ENCODE data around the gene EPHB1. TPM values are rescaled to one million over a fixed set of nuclear protein-coding genes. Genes with fewer than 3 reads are reported as not detected.

The EPHB1 gene
- total RNA-seq, 2 donors from 2014 or later: 0.68 to 0.71 TPM

GRCh38 chr3:134908271-134908670 is 113.2 kb downstream of the EPHB1 start:
- H3K36me3 ChIP-seq: no peaks in the 10 kb centered on the region
- ATAC-seq (ENCODE audit: insufficient number of reproducible peaks, low FRiP score, low read depth) (no peak), DNase-seq (ENCODE audit: low spot score) (no peak)
- no peak for TF ChIP-seq CTCF (IDR thresholded peaks at IDR 0.05)
- H3K4me1 ChIP-seq (ENCODE audit: control insufficient read depth in 1 of 2, low read depth in 2 of 2): no peaks in the 10 kb centered on the region
- no peak overlapping the region for H3K27ac ChIP-seq
- H3K27me3 ChIP-seq (replicated peaks; ENCODE audit: insufficient read depth): no peaks in the 10 kb centered on the region
- no peaks in the 10 kb centered on the region for H3K9me3 ChIP-seq
- H3K4me3 ChIP-seq: no peak overlapping the region

GRCh38 chr3:134910026-134910425 is 115.0 kb downstream of the EPHB1 start:
- Histone ChIP-seq H3K27me3 (replicated peaks; ENCODE audit: insufficient read depth) (no peaks in the 10 kb centered on the region), H3K36me3 (no peaks in the 10 kb centered on the region), H3K9me3 (no peaks in the 10 kb centered on the region), H3K4me3 (no peak overlapping the region), H3K4me1 (ENCODE audit: control insufficient read depth in 1 of 2, low read depth in 2 of 2) (no peaks in the 10 kb centered on the region), H3K27ac (no peak overlapping the region)
- TF ChIP-seq CTCF (IDR thresholded peaks at IDR 0.05): no peak
- DNase-seq (ENCODE audit: low spot score): no peak
- ATAC-seq (ENCODE audit: insufficient number of reproducible peaks, low FRiP score, low read depth): no peak

DNA sequence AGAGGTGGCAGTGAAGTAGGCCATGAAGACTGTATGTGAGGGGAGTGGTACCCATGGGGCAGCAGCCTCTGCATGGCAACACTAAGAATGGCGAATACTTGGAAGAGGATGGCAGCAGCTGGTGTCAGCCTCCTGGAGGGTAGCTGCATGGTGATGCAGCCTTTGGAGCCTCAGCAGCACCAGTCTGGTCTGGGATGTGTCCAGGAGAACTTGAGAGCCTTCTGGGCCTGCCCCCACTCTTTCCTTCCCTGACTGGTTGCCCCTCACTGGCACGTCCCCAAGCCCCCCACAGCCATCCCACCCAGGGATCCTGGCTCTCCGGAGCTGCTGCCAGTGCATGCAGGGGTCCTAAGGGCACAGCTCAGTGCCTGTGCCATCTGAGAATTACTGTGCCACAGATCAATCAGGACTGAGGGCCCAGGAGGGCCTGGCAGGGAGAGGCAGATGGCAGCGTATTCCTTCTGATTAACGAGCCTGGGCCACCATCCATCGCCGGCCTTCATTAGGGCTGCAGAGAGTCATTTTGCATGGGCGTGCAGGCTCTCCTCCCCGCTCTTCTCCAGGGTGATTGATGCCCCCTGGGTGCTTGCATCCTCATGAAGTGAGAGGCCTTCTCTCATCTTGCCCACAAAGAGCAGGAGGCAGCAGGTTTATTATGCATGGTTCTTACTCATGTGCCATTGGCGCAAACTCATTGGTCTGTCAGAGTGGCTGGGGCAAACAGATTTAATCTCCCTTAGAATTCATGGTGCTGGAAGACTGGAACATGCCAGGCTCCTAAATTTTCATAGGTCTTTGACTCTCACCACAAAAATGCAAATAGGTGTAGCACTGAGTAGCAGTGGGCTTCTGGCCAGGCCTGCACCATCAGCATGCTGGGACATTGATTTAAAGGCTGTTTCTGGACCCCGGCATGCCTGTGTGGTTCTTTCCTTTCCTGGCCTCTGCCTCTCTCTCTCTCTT is 116.8 kb downstream of the EPHB1 start:
- Histone ChIP-seq H3K4me1 (ENCODE audit: control insufficient read depth in 1 of 2, low read depth in 2 of 2) (no peaks in the 10 kb centered on the region), H3K27ac (no peak overlapping the region), H3K36me3 (no peaks in the 10 kb centered on the region), H3K9me3 (no peaks in the 10 kb centered on the region), H3K4me3 (no peak overlapping the region), H3K27me3 (replicated peaks; ENCODE audit: insufficient read depth) (no peaks in the 10 kb centered on the region)
- ATAC-seq (ENCODE audit: insufficient number of reproducible peaks, low FRiP score, low read depth) (no peak), DNase-seq (ENCODE audit: low spot score) (no peak)
- TF ChIP-seq CTCF (IDR thresholded peaks at IDR 0.05): no peak

GRCh38 chr3:134916276-134916961 is 121.4 kb downstream of the EPHB1 start:
- ATAC-seq (ENCODE audit: insufficient number of reproducible peaks, low FRiP score, low read depth) (no peak), DNase-seq (ENCODE audit: low spot score) (no peak)
- H3K9me3 ChIP-seq: no peaks in the 10 kb centered on the region
- no peaks in the 10 kb centered on the region for H3K36me3 ChIP-seq
- H3K27ac ChIP-seq: no peak overlapping the region
- no peak for TF ChIP-seq CTCF (IDR thresholded peaks at IDR 0.05)
- H3K4me3 ChIP-seq: no peak overlapping the region
- H3K4me1 ChIP-seq (ENCODE audit: control insufficient read depth in 1 of 2, low read depth in 2 of 2): no peaks in the 10 kb centered on the region
- no peaks in the 10 kb centered on the region for H3K27me3 ChIP-seq (replicated peaks; ENCODE audit: insufficient read depth)

GRCh38 chr3:134917631-134918030 is 122.6 kb downstream of the EPHB1 start:
- no peak overlapping the region for H3K27ac ChIP-seq
- no peaks in the 10 kb centered on the region for H3K4me1 ChIP-seq (ENCODE audit: control insufficient read depth in 1 of 2, low read depth in 2 of 2)
- DNase-seq (ENCODE audit: low spot score) (no peak), ATAC-seq (ENCODE audit: insufficient number of reproducible peaks, low FRiP score, low read depth) (no peak)
- H3K4me3 ChIP-seq: no peak overlapping the region
- H3K36me3 ChIP-seq: no peaks in the 10 kb centered on the region
- no peak for TF ChIP-seq CTCF (IDR thresholded peaks at IDR 0.05)
- no peaks in the 10 kb centered on the region for H3K9me3 ChIP-seq
- no peaks in the 10 kb centered on the region for H3K27me3 ChIP-seq (replicated peaks; ENCODE audit: insufficient read depth)
